NCI-H1436 (cell line): ENCODE measurements around the gene ADH1C.
"Not testable (repeated sequence)": the region's sequence is repeated elsewhere in the genome, so short reads cannot be mapped to it uniquely, and the experiment has no call there.

ENCODE experiments used
- DNase-seq: peaks from one replicate; lab custom pipeline; 2025; lab: John Stamatoyannopoulos, UW

Gene ADH1C

DNA sequence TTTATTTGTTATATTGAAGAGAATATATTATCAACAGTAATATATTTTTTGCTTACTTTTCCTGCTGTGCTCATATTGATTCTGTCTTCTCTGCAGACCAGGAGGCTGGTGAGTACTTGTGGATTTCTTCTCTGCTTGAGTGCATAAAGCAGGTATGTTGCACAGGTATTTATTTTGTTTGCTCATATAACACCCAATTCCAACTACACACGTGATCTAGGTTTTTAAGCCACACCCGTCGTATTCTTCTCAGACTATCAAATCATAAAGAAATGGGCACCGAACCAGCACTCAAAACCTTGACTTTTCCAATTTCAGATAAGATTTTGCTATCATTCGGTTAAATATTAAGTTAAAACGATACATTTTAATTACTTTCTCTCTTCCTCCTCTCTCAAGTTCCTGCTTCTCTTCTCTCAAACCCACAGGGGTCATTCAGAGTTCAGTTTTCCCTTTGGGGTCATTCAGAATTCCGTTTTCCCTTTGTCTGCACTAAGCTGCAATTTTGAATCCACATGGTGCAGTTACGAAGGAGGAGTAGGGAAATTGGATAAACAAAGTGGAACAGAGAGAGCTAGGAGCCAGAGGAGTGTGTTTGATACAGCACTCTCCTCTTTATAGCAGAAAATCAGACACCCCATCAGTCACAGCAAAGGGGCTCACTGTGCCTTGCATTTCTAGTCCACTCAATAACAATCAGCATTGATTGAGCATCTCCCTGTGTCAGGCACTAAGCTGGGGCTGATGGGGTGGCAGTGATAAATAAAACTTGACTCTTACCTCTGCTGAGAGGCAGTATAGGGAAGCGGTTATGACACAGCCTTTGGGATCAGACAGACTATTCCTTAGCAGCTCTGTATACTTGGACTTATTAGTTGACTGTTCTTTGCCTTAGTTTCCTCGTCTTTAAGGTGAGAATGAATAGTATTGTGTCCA is at the start of gene ADH1C:
Gene ADH1C, minus strand, starts transcription at position 145 of the 936 bp plus-strand sequence. Its CDS starts 71 bp downstream, at position 74.
- no peak for DNase-seq

DNA sequence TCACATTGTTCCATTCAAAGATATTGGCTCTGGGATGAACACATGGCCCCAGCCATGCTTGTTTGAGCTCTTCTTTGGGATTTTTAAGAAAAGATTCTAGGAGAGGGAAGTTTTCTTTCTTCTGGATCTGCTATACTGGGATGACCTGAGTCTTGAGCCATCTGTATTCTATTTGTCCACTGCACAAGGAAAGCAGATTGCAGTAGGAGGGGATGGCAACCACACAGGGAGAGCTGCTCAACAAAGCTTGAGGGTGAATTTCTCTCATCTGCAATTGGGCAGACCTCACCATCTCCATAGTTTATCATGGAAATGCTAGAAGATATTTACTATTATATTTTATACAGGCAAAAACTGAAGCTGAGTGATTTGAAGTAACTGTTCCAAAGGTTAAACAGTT is 48.3 kb upstream of the ADH1C start:
- DNase-seq: no peak

DNA sequence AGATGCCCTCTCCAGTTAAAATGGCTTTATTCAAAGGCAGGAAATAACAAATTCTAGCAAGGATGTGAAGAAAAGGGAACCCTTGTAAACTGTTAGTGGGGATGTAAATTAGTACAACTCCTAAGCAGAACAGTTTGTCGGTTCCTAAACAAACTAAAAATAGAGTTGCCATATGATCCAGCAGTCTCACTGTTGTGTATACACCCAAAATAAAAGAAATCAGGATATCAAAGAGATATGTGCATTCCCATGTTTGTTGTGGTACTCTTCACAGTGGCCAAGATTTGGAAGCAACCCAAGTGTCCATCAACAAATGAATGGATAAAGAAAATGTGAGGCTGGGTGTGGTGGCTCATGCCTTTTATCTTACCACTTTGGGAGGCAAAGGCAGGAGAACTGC is 46.5 kb upstream of the ADH1C start:
- DNase-seq: no peak

DNA sequence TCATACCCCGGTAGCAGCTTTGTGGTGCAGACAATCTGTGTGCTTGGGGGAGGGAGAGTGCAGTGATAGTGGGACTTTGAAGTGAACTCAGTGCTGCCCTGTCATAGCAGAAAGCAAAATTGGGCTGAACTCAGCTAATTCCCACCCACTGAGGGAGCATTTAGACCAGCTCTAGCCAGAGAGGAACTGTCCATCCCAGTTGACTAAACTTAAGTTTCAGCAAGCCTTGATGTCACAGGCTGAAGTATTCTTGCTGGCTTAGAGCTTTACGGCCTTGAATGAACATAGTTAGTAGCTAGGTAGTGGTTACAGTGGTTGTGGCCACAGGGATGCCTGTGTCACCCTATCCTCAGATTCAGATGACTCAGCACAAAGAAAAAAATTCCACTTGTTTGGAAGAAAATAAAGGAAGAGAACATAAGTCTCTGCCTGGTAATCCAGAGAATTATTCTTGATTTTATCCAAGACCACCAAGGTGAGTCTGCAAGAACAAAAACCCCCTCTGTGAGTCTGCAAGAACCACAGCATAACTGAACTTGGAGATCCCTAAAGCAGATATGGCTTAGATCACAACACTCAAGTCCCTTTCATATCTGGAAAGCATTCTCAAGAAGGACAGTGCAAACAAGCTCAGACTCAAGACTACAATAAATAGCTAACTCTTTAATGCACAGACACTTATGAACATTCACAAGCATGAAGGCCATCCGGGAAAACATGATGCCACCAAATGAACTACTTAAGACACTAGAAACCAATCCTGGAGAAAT is 43.2 kb upstream of the ADH1C start:
- no peak for DNase-seq

DNA sequence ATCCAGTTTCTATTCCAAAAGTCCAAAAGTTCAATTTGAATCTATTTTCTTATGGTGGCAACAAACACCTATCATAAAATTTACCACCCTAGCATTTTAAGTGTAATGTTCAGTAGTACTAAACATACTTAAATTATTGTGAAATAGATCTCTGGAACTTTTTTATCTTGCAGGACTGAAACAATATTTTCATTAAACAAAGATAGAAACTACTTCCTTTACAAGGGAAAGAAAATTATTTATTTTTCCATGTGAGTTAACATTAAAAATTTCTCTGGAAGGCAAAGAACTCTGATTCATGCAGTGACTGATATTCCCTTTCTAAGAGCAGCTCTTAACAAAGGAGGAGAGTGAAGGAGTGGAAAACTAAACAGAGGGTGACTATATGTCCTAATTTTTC is 42.4 kb upstream of the ADH1C start:
- no peak for DNase-seq

DNA sequence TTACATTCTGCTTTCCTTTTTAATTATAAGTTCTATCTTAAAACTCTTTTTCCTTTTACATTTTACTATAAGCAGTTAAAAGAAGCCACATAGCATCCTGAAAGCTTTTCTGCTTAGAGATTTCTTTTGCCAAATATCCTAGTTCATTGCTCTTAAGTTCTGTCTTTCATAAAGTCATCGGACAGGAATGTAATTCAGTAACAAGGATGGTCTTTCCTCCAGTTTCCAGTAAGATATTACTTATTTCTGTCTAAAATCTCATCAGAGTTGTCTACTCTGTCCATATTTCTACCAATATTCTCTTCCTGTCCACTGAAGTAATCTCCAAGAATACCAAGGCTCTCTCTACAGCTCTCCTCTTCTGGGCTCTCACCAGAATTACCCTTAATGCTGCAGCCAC is 37.5 kb upstream of the ADH1C start:
- no peak for DNase-seq

DNA sequence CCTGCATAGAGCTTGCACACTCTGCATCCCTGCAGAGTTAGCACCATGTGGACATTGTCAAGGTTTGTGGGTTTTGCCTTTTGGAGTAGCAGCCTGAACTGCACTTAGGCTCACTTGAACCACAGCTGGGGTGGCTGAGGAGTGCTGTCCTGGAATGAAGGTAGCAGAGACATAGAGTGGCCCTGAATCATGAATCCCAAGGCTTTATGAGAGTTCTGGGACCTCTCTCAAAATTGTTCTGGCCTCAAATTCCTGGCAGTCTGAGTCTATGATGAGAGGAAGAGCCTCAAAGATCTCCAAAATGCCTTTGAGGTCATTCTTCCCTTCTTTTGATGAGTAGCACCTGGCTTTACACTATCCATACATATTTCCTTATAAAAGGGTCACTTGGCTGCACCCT is 37.1 kb upstream of the ADH1C start:
- no peak for DNase-seq

DNA sequence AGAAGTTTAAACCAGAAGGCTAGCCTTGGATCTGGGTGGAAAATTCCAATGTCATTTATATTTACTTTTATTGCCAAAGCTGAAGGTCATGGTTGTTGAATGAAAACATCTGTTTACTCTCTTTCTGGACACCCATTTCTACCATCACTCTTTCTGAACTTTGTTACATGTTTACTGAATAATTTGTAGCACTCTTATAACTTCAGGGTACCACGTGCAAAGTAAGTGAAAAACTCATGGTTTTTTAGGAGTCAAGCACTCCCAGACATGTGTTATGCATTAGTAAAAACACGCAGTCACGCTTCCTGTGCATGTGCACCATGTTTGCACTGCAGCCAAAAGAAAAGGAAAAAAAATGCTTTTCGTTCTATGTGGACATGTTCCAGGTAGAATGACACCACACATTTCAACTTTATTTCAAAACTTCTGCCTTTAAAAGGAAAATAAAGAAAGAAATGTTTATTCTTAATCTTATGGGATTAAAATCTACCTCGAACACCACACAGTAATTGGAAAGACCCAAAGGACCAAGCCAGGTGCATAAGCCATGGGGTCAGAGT is 31.4 kb upstream of the ADH1C start:
- no peak for DNase-seq

DNA sequence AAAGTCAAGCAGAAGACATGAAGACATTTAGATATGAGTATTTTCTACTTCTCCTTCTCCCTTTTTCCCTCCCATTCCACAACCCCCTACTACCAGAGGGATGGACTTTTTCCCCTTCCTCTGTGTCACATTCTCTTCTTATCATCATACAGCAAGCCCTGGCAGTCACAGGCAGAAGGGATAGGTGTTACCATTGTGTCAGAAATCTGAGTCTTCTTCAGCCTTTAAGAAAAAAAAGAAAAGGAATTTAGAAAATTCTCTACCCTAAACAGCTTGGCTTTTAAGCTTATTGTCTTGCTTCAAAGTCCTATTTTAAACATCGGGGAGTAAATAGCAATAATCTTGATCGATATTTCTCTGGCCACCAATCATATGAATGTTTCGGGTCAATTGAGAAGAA is 30.9 kb upstream of the ADH1C start:
- DNase-seq: no peak

DNA sequence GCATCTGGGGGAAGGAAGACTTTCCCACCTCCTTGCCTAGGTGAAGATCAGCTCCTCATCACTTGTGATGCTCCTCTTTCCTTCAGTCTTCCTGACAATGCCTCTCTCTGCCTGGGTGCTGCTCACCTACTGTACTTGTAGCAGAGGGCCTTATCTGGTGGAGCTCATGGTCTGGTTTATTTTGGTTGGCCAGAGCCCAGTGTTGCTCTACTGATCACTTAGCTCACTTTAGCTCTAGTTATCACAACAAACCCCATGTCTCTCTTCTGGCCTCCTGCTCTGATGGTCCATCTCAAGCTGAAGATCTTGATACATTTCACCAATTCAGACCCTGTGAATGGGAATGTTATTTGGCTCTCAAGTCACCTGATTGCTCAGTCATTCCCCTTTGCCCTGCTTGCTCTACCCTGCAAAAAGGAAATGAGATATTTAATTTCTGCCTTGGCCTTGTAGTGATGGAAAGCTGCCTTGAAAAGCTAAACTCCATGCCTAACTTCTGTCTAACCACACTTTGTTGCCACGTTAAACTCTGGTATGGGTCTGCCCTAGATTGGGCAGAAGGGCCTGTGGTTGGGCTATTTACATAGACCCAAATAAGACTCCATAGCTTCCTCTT is 30.3 kb upstream of the ADH1C start:
- no peak for DNase-seq

DNA sequence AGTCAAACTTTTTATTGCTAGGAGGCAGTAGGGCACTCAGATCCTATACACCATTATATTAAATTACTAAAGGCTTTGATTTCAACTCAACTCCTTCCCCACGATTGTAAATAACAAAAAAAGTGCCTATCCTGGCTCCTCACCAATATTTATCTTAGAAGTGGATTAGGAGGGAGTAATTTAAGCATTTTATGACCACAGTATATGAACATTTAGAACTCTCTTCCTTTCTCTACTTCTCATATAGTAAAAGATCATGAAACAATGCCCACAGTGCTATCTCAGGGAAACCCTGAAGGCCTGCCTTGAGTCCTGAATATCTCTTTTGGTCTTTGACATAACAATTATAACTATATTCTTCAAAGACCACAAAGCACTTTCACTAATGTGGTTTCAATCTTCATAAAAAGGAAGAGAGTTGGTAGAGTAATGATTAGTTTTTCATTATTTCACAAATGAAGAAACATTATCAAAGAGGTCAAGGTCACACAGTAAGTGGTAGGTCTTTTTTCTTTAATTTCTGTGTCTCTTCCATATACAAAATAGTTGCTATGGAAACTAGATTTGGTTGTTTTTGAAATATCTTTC is 29.1 kb upstream of the ADH1C start:
- no peak for DNase-seq

DNA sequence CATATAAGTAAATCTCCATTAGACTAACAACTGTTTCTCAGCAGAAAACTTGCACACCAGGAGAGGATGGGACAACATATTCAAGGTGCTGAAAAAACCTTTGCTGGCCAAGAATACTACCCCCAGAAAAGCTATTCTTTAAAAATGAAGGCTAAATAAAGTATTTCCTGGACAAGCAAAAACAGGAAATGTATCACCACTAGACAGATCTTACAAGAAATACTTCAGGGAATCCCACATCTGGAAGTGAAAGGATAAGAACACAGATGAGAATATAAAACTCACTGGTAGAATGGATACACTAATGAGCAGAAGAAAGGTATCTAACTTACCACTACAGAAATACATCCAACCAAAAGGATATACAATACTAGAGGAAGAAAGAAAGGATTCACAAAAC is 27.0 kb upstream of the ADH1C start:
- DNase-seq: no peak

DNA sequence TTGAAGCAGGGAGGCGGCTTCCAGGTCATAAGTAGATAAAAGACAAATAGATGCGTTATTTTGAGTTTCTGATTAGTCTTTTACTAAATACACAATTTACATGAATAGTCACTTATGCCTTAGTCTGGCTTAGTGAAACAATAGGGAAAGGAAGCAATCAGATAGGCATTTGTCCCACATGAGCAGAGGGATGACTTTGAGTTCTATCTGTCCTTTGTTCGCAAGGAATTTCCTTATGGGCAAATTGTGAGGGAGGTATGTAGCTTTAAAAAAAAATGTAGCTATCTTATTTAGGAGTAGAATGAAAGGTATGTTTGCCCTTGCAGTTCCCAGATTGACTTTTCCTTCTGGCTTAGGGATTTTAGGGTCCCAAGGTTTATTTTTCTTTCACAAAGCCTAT is 26.3 kb upstream of the ADH1C start:
- DNase-seq: no peak

DNA sequence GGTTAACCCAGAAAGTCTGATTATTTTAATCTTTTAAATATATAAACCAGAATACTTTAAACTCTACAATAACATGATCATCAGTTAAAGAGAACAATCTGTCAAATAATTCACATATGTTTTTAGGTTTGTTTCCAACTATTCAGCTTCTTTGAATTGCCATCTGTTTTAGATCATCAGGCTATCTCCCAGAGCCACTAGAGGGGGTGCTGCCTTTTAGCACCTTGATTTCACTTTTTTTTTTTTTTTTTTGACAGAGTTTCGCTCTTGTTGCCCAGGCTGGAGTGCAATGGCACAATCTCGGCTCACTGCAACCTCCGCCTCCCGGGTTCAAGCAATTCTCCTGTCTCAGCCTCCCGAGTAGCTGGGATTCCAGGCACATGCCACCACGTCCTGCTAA is 24.8 kb upstream of the ADH1C start:
- not testable (repeated sequence) for DNase-seq

DNA sequence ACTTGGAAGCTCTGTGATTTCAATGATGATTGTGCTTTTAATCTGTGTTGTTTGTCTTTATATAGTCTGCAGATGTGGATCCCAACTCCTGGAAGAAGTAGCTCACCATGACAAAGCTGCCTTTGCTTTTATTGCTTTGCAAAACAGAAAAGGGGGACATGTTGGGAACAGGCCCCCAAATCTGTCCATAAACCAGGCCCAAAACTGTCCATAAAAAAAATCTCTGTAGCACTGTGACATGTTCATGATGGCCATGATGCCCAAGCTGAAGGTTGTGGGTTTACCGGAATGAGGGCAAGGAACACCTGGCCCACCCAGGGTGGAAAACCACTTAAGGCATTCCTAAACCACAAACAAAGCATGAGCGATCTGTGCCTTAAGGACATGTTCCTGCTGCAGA is 19.9 kb upstream of the ADH1C start:
- DNase-seq: not testable (repeated sequence)

DNA sequence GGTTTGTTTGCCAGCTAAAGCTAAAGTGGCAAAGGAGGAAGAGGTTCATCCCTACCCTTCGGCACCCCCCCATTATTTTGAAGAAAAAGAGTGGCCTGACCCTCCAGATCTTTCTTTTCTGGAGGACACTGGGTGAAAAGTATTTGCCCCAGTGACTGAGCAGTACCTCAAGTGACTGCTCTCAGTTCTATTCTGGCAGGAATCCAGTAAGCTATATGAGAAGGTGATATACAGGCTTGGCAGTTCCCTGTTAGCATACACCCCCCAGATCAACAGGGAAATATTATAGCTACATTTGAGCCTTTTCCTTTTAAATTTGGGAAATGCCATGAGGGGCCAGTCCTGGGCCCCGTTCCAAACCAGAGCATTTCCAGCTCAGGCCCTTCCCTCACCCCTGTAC is 15.3 kb upstream of the ADH1C start:
- not testable (repeated sequence) for DNase-seq

DNA sequence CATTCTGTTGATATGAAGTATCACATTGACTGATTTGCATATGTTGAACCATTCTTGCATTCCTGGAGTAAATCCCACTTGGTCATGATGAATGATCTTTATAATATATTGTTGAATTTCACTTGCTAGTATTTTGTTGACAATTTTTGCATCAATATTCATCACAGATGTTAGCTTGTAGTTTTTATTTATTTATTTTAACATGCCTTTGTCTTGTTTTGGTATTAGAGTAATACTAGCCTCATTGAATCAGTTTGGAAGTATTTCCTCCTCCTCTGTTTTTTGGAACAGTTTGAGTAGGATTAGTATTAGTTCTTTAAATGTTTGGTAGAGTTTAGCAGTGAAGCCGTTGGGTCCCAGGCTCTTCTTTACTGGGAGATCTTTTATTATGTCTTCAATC is 13.9 kb upstream of the ADH1C start:
- no peak for DNase-seq

DNA sequence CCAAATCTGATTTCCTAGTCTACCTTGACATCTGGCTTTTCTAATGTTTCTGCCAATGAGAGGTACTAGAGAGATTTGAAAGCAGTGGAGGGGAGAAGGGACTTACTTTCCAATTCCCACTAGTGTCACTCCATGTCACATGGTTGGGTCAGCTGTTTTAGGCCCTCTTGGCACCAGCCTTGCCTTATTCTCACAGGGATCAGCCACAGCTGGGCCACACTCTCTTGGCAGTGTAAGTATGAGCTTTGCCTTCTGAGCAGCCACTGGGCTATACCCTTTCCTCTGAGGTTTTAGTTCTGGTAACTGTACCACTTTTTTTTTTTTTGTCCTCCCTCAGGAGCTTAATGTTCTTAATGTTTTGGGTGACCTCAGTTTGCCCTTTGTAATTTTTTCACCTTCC is 10.2 kb upstream of the ADH1C start:
- no peak for DNase-seq

DNA sequence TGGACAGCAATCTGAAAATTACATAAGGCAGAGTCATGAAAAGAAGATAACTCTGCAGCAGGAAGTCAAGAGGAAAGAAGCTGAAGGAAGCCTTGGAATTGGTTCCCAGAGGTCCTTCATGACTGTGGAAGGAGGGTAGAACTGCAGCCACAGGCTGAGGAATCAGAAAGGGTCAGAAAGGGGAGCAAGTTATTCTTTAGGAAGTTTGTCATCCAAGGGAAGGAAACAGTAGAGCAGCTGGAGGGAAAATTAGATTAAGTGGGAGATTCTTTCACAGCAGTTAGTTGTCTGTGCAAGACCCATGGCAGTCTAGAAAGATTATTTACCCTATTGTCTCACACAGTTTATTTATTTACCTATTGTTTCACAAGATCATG is 9.3 kb upstream of the ADH1C start:
- no peak for DNase-seq

DNA sequence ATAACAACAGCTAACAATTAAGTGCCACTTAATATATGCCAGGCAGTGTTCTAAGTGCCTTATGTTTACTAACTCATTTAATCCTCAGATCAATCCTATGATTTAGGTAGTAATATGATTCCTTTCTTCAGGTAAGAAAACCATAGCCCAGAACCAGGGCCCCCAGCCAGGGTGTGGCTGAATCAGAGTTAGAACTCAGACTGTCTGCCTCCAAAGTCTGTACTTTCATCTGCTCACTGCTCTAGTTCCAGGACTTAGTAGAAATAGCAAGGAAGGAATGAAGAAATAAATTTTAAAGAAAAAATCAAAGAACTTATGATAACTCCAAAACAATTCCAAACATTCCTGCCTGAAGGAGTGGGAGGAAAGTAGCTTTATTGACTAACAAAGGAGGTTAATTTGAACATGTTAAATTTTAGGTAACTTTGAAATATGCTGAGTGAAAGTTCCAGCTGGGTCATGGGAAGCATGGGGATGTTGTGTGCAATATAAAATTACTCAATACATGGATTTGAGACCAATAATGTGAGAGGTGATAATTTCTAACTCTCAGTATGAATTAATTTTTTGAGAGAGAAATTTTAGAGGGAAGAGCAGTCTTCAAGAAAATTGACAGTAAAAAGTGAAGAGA is 8.8 kb upstream of the ADH1C start:
- DNase-seq: no peak

DNA sequence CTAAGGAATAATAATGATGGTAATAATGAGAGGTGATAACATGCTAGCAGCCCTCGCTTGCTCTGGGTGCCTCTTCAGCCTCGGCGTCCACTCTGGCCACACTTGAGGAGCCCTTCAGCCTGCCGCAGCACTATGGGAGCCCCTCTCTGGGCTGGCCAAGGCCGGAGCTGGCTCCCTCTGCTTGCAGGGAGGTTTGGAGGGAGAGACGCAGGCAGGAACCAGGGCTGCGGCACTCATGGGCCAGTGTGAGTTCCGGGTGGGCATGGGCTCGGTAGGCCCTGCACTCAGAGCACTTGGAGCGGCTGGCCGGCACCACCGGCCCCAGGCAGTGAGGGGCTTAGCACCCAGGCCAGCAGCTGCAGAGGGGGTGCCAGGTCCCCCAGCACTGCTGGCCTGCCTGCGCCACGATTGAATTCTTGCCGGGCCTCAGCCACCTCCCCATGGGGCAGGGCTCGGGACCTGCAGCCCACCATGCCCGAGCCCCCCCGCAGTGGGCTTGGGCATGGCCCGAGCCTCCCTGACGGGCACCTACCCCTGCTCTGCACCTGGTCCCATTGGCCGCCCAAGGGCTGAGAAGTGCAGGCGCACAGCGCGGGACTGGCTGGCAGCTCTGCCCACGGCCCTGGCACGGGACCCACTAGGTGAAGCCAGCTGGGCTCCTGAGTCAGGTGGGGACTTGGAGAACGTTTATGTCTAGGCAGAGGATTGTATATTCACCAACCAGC is 7.1 kb upstream of the ADH1C start:
- DNase-seq: no peak
